ENCODE results near the gene MET.

DNA sequence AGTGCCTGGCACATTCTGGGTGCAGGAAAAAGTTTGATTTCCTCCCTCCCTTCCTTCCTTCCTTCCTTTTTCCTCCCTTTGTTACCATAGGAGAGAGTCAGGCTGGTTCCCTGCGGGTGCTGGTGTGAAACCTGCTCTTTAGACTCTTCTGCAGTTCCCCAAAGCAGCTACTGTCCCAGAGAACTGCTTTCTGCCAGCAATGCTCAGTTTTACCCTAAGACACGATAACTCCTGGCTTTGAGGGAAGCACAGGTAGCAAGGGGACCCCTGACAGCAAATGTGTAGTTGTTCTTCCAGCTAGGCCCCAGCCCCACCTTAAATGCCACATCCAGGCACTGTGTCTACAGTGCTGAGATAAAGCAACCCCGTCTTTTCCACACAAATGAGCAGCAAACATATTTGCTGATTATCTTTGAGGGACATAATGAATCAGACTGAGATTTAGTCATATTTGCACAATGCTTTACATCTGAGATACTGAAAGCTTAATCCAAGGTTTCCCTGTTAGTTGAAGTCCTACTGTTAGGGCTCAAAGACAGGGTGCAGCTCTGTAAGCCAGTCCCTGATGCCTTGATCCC, 55.5 kb downstream of the MET start:
- no peak for TF ChIP-seq EZH2 (IDR thresholded peaks at IDR 0.05; ENCODE audit: low read depth, low read length, severe bottlenecking)
- TF ChIP-seq SIRT6 (IDR thresholded peaks at IDR 0.05; ENCODE audit: low read length): no peak
- no peak for TF ChIP-seq RNF2 (IDR thresholded peaks at IDR 0.05; ENCODE audit: borderline replicate concordance, low read depth, low read length, missing control alignments, poor library complexity, severe bottlenecking)
- TF ChIP-seq, protein P1, sequence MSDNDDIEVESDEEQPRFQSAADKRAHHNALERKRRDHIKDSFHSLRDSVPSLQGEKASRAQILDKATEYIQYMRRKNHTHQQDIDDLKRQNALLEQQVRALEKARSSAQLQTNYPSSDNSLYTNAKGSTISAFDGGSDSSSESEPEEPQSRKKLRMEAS (IDR thresholded peaks at IDR 0.05): no peak
- no peak for TF ChIP-seq CHD1 (IDR thresholded peaks at IDR 0.05; ENCODE audit: low read depth, low read length)
- no peak for TF ChIP-seq POLR2A (IDR thresholded peaks at IDR 0.05; ENCODE audit: control extremely low read depth in 1 of 2, low read depth in 2 of 2, low read length in 2 of 2)
- TF ChIP-seq, protein P2, sequence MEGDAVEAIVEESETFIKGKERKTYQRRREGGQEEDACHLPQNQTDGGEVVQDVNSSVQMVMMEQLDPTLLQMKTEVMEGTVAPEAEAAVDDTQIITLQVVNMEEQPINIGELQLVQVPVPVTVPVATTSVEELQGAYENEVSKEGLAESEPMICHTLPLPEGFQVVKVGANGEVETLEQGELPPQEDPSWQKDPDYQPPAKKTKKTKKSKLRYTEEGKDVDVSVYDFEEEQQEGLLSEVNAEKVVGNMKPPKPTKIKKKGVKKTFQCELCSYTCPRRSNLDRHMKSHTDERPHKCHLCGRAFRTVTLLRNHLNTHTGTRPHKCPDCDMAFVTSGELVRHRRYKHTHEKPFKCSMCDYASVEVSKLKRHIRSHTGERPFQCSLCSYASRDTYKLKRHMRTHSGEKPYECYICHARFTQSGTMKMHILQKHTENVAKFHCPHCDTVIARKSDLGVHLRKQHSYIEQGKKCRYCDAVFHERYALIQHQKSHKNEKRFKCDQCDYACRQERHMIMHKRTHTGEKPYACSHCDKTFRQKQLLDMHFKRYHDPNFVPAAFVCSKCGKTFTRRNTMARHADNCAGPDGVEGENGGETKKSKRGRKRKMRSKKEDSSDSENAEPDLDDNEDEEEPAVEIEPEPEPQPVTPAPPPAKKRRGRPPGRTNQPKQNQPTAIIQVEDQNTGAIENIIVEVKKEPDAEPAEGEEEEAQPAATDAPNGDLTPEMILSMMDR (IDR thresholded peaks at IDR 0.05; ENCODE audit: control extremely low read depth in 1 of 3, insufficient read depth in 1 of 3, low read depth in 1 of 3, low read length in 3 of 3): no peak
- TF ChIP-seq KDM5A (IDR thresholded peaks at IDR 0.05; ENCODE audit: low read length): no peak
- TF ChIP-seq MAFK (IDR thresholded peaks at IDR 0.05; ENCODE audit: low read depth, low read length): no peak
- TF ChIP-seq KDM1A (IDR thresholded peaks at IDR 0.05; ENCODE audit: borderline replicate concordance, low read length): no peak
